Measurements from ENCODE around the gene DMRTB1.

- TF ChIP-seq POLR2A (IDR thresholded peaks at IDR 0.05; ENCODE audit: low read depth, low read length) (no peak), POLR2AphosphoS5 (IDR thresholded peaks at IDR 0.05; ENCODE audit: low read depth, low read length) (no peak)
Measured at GRCh38 chr1:53503433-53504217, 44.4 kb downstream of the DMRTB1 start.

All from GM12892 (cell line).